GM12878 (cell line): ENCODE measurements around the gene ALDH1A3.

Source experiments
- POLR2A ChIP-seq: IDR thresholded peaks from 2 replicates; pipeline ENCODE4 v1.6.1; 2011; ENCODE audit warnings: low read depth, mild to moderate bottlenecking, low read length
- ZSCAN29 ChIP-seq: fragments of 450-650 bp; IDR thresholded peaks from 2 replicates; pipeline ENCODE4 v1.6.1; 2017; ENCODE audit warnings: mild to moderate bottlenecking, moderate library complexity
- TF ChIP-seq, protein P1 (sequence below): IDR thresholded peaks from 2 replicates; pipeline ENCODE4 v1.6.1; 2011; ENCODE audit warnings: low read depth, low read length, improper control_type of control experiment, borderline replicate concordance

- TF ChIP-seq, protein P1, sequence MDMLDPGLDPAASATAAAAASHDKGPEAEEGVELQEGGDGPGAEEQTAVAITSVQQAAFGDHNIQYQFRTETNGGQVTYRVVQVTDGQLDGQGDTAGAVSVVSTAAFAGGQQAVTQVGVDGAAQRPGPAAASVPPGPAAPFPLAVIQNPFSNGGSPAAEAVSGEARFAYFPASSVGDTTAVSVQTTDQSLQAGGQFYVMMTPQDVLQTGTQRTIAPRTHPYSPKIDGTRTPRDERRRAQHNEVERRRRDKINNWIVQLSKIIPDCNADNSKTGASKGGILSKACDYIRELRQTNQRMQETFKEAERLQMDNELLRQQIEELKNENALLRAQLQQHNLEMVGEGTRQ, result no peak
- no peak for TF ChIP-seq POLR2A
- TF ChIP-seq ZSCAN29, result no peak
These were observed 19.2 kb downstream of the ALDH1A3 start for GRCh38 chr15:100898661-100899462.
